Calu3 (cell line): ENCODE data around the gene FGGY. TPM values are rescaled to one million over a fixed set of nuclear protein-coding genes. Genes with fewer than 3 reads are reported as not detected.

ENCODE experiments used
- BruUV-seq: library from RNA; stranded (reverse); fragments of 400-500 nt; replicated peaks from 2 replicates; lab custom pipeline; 2021; lab: Mats Ljungman, UMichigan
- CTCF ChIA-PET: fragments of 300-600 bp; sonication (Branson Sonifier 250); formaldehyde crosslinking; loops from one replicate; lab custom pipeline; 2022; ENCODE audit warnings: antibody characterized with exemption; lab: Charles Lee
- DNase-seq: peaks from one replicate; pipeline ENCODE4 v3.0.0; 2022
- H3K27ac Mint-ChIP-seq: one replicate; pipeline ENCODE4 v1.8.0; 2022; ENCODE audit warnings: mixed read lengths; ENCODE audit not compliant: unreplicated experiment
- H3K27me3 Mint-ChIP-seq: one replicate; pipeline ENCODE4 v1.8.0; 2022; ENCODE audit warnings: mixed read lengths; ENCODE audit not compliant: unreplicated experiment
- H3K36me3 Mint-ChIP-seq: one replicate; pipeline ENCODE4 v1.8.0; 2022; ENCODE audit warnings: mild to moderate bottlenecking, moderate library complexity, mixed read lengths; ENCODE audit not compliant: insufficient read depth, unreplicated experiment
- H3K4me1 Mint-ChIP-seq: one replicate; pipeline ENCODE4 v1.8.0; 2022; ENCODE audit warnings: mild to moderate bottlenecking, low read depth, mixed read lengths; ENCODE audit not compliant: unreplicated experiment
- H3K4me3 Mint-ChIP-seq: one replicate; pipeline ENCODE4 v1.8.0; 2022; ENCODE audit warnings: mild to moderate bottlenecking, low read depth, moderate library complexity, mixed read lengths; ENCODE audit not compliant: unreplicated experiment
- H3K9me3 Mint-ChIP-seq: one replicate; pipeline ENCODE4 v1.8.0; 2022; ENCODE audit warnings: low read depth, mixed read lengths; ENCODE audit not compliant: unreplicated experiment
- CTCF ChIP-seq: fragments of 200-600 bp; IDR thresholded peaks from one replicate; pipeline ENCODE4 v1.8.0; 2022; ENCODE audit warnings: antibody characterized with exemption; ENCODE audit not compliant: unreplicated experiment
- intact Hi-C: fragments of 100-400 bp; cut with micrococcal nuclease; formaldehyde crosslinking; loops from one replicate; pipeline ENCODE4 v1.10.0; 2022; ENCODE audit not compliant: unreplicated experiment
- total RNA-seq: library from RNA; stranded (reverse); gene quantifications from 2 replicates; pipeline ENCODE4 v1.2.3, GENCODE V29; 2022

Gene FGGY
- total RNA-seq, 1 experiment from 2014 or later = 11.1 TPM

- intact Hi-C loops = no loop called here
- CTCF ChIA-PET = no interaction called here
- no peak for DNase-seq
- BruUV-seq = no TSS peak
- Mint-ChIP-seq H3K9me3 (peaks cover 9% of the 10 kb centered on the region), H3K27me3 (no peaks in the 10 kb centered on the region), H3K4me1 (peaks cover 14% of the 10 kb centered on the region), H3K4me3 (no peak overlapping the region), H3K27ac (no peak overlapping the region), H3K36me3 (no peaks in the 10 kb centered on the region)
- no peak for TF ChIP-seq CTCF
Measured at GRCh38 chr1:59736744-59737143, 439.9 kb downstream of the FGGY start.

- peaks cover 13% of the 10 kb centered on the region for H3K4me1 Mint-ChIP-seq
- intact Hi-C loops = no loop called here
- CTCF ChIA-PET = no interaction called here
- no peak for DNase-seq
- no TSS peak for BruUV-seq
- TF ChIP-seq CTCF = no peak
- H3K9me3 Mint-ChIP-seq = peaks cover 9% of the 10 kb centered on the region
- H3K27ac Mint-ChIP-seq = no peak overlapping the region
- H3K4me3 Mint-ChIP-seq = no peak overlapping the region
- no peaks in the 10 kb centered on the region for H3K27me3 Mint-ChIP-seq
- no peaks in the 10 kb centered on the region for H3K36me3 Mint-ChIP-seq
Measured at GRCh38 chr1:59737638-59738037, 440.7 kb downstream of the FGGY start.

GRCh38 chr1:59738152-59738551 lies 441.3 kb downstream of the FGGY start:
- intact Hi-C loops = no loop called here
- CTCF ChIA-PET = no interaction called here
- DNase-seq = no peak
- H3K36me3 Mint-ChIP-seq = no peaks in the 10 kb centered on the region
- H3K9me3 Mint-ChIP-seq = peaks cover 9% of the 10 kb centered on the region
- H3K4me1 Mint-ChIP-seq = peaks cover 13% of the 10 kb centered on the region
- H3K27ac Mint-ChIP-seq = no peak overlapping the region
- TF ChIP-seq CTCF = no peak
- no peak overlapping the region for H3K4me3 Mint-ChIP-seq
- BruUV-seq = no TSS peak
- H3K27me3 Mint-ChIP-seq = no peaks in the 10 kb centered on the region

GRCh38 chr1:59738591-59739015 lies 441.7 kb downstream of the FGGY start:
- Mint-ChIP-seq H3K27ac (no peak overlapping the region), H3K27me3 (no peaks in the 10 kb centered on the region), H3K9me3 (peaks cover 9% of the 10 kb centered on the region), H3K36me3 (no peaks in the 10 kb centered on the region), H3K4me3 (no peak overlapping the region), H3K4me1 (peaks cover 13% of the 10 kb centered on the region)
- TF ChIP-seq CTCF = no peak
- CTCF ChIA-PET = no interaction called here
- peak; percentile 8 for DNase-seq
- BruUV-seq = no TSS peak
- intact Hi-C loops = no loop called here
